ENCODE measurements around the gene ZNF565. TPM values are rescaled to one million over a fixed set of nuclear protein-coding genes. Genes with fewer than 3 reads are reported as not detected.

The ZNF565 gene
- total and polyA plus RNA-seq, 2 of the 13 experiments (the other 11 are each of a cell fraction or from before 2014, with no cell fraction given), result 1.8 to 5.2 TPM

- TF ChIP-seq MYPOP (CRISPR knock-in tag; IDR thresholded peaks at IDR 0.05) (peak; percentile 66; the same call in 1 of the 2 replicates), ZNF20 (CRISPR knock-in tag; IDR thresholded peaks at IDR 0.05) (no peak), ZNF841 (CRISPR knock-in tag; IDR thresholded peaks at IDR 0.05; ENCODE audit: borderline replicate concordance) (no peak), MIER2 (CRISPR knock-in tag; IDR thresholded peaks at IDR 0.05) (peak; percentile 49; the same call in 1 of the 2 replicates), ZNF30 (CRISPR knock-in tag; IDR thresholded peaks at IDR 0.05) (no peak), ZC3H4 (CRISPR knock-in tag; IDR thresholded peaks at IDR 0.05; ENCODE audit: borderline replicate concordance) (no peak; the same call in 1 of the 2 replicates), CBX5 (CRISPR knock-in tag; IDR thresholded peaks at IDR 0.05; ENCODE audit: borderline replicate concordance) (no peak), POLR2AphosphoS2 (IDR thresholded peaks at IDR 0.05; ENCODE audit: low read depth, low read length) (no peak), MTF1 (CRISPR knock-in tag; IDR thresholded peaks at IDR 0.05) (no peak; the same call in 1 of the 2 replicates), TBX3 (IDR thresholded peaks at IDR 0.05; ENCODE audit: borderline replicate concordance) (peak; percentile 54; the same call in 1 of the 2 replicates), ONECUT2 (CRISPR knock-in tag; IDR thresholded peaks at IDR 0.05) (no peak), ZBTB34 (CRISPR knock-in tag; IDR thresholded peaks at IDR 0.05) (0 out of 2 replicates have a peak, but pooled peaks have one; percentile 16), SOX13 (IDR thresholded peaks at IDR 0.05) (no peak; the same call in 1 of the 2 replicates), SOX13 (CRISPR knock-in tag; conservative IDR thresholded peaks at IDR 0.05 in 1 of 2, IDR thresholded peaks at IDR 0.05 in 1 of 2) (peak in 1 of 2 experiments; percentile 51; a peak in 2 of 4 replicates), ZNF510 (CRISPR knock-in tag; IDR thresholded peaks at IDR 0.05; ENCODE audit: low read depth) (no peak; the same call in 1 of the 2 replicates), CENPBD1 (CRISPR knock-in tag; IDR thresholded peaks at IDR 0.05; ENCODE audit: borderline replicate concordance, low read depth) (no peak), MEIS2 (CRISPR knock-in tag; IDR thresholded peaks at IDR 0.05) (peak; percentile 82; the same call in 1 of the 2 replicates), ZNF672 (CRISPR knock-in tag; IDR thresholded peaks at IDR 0.05) (no peak), CEBPB (IDR thresholded peaks at IDR 0.05; ENCODE audit: borderline replicate concordance, low read depth, low read length) (no peak), ZNF382 (CRISPR knock-in tag; IDR thresholded peaks at IDR 0.05; ENCODE audit: borderline replicate concordance) (no peak), ZNF136 (CRISPR knock-in tag; IDR thresholded peaks at IDR 0.05; ENCODE audit: low read depth) (no peak; the same call in 1 of the 2 replicates), SMAD1 (CRISPR knock-in tag; IDR thresholded peaks at IDR 0.05; ENCODE audit: borderline replicate concordance, low read depth) (peak; percentile 75; the same call in 1 of the 2 replicates), ZNF362 (CRISPR knock-in tag; IDR thresholded peaks at IDR 0.05; ENCODE audit: borderline replicate concordance) (peak; percentile 25; the same call in 1 of the 2 replicates), FIP1L1 (IDR thresholded peaks at IDR 0.05; ENCODE audit: borderline replicate concordance, insufficient read depth, low read depth, low read length) (no peak)
These were observed 74.8 kb downstream of the ZNF565 start, which contains the start of gene CAPNS1 (continued) for GRCh38 chr19:36139473-36140303.

Data from HepG2 (cell line).